Measurements from ENCODE around the gene ZBTB3. TPM values are rescaled to one million over a fixed set of nuclear protein-coding genes. Genes with fewer than 3 reads are reported as not detected.
A peak's percentile ranks its signal among the peaks of the same experiment; 100 is the strongest.

Gene ZBTB3
- total RNA-seq, 1 experiment from 2014 or later = 12.0 TPM

GRCh38 chr11:62787005-62787759 is 33.2 kb upstream of the ZBTB3 start, which contains the start of gene TMEM179B:
Gene TMEM179B (plus strand): TSS chr11:62787402. CDS start chr11:62787432, 30 bp downstream.
- peak; percentile 100 for DNase-seq (ENCODE audit: low spot score)
- ChIA-PET CTCF (interaction anchor here (0.5 to 1.5 kb wide), 10 partner anchors 16 to 213 kb away, joined by 3 to 9 read pairs (median 4); partner anchors contain the start of genes EEF1G, POLR2G, STX5 and TAF6L), POLR2A (ENCODE audit: low non-redundant PET) (interaction anchor here (0.6 to 1.2 kb wide), 3 partner anchors 45 to 893 kb away, joined by 3 to 10 read pairs (median 3); partner anchors contain the start of gene STX5)
- intact Hi-C loops (cut with micrococcal nuclease; ENCODE audit: unreplicated experiment) = loop anchor here (1.0 to 5.0 kb wide), 3 partner anchors 55 to 95 kb away; partner anchors contain the start of gene SLC3A2
- Histone ChIP-seq H3K27me3 (replicated peaks; ENCODE audit: insufficient read depth, low read depth, low read length, poor library complexity) (no peaks in the 10 kb centered on the region), H3K4me1 (ENCODE audit: insufficient read depth, low read length, poor library complexity, severe bottlenecking) (peaks cover 25% of the 10 kb centered on the region), H3K9me3 (ENCODE audit: low read depth, low read length, poor library complexity, severe bottlenecking) (no peaks in the 10 kb centered on the region), H3K27ac (ENCODE audit: low read depth, low read length, poor library complexity, severe bottlenecking) (peak within 1 kb of the TSS; percentile 92), H3K4me3 (ENCODE audit: low read depth, low read length, poor library complexity, severe bottlenecking) (peak within 1 kb of the TSS; percentile 74), H3K36me3 (ENCODE audit: insufficient read depth, low read length, poor library complexity, severe bottlenecking) (peaks cover 48% of the 10 kb centered on the region)
- TF ChIP-seq EZH2 (IDR thresholded peaks at IDR 0.05; ENCODE audit: borderline replicate concordance, low read depth, low read length, poor library complexity, severe bottlenecking) (no peak), CTCF (conservative IDR thresholded peaks at IDR 0.05; ENCODE audit: low read depth, low read length) (peak; percentile 64)
- BruUV-seq (replicated peaks) = no TSS peak

- Histone ChIP-seq H3K27me3 (replicated peaks; ENCODE audit: insufficient read depth, low read depth, low read length, poor library complexity) (no peaks in the 10 kb centered on the region), H3K4me3 (ENCODE audit: low read depth, low read length, poor library complexity, severe bottlenecking) (peak overlapping the region; percentile 74), H3K27ac (ENCODE audit: low read depth, low read length, poor library complexity, severe bottlenecking) (peak overlapping the region; percentile 92), H3K36me3 (ENCODE audit: insufficient read depth, low read length, poor library complexity, severe bottlenecking) (peaks cover 53% of the 10 kb centered on the region), H3K9me3 (ENCODE audit: low read depth, low read length, poor library complexity, severe bottlenecking) (no peaks in the 10 kb centered on the region), H3K4me1 (ENCODE audit: insufficient read depth, low read length, poor library complexity, severe bottlenecking) (peaks cover 22% of the 10 kb centered on the region)
- BruUV-seq (replicated peaks) = no TSS peak
- peak; percentile 91 for DNase-seq (ENCODE audit: low spot score)
- TF ChIP-seq CTCF (conservative IDR thresholded peaks at IDR 0.05; ENCODE audit: low read depth, low read length) (peak; percentile 98), EZH2 (IDR thresholded peaks at IDR 0.05; ENCODE audit: borderline replicate concordance, low read depth, low read length, poor library complexity, severe bottlenecking) (no peak)
- intact Hi-C loops (cut with micrococcal nuclease; ENCODE audit: unreplicated experiment) = loop anchor here (1.0 to 5.0 kb wide), 3 partner anchors 56 to 96 kb away; partner anchors contain the start of gene SLC3A2
- POLR2A ChIA-PET (ENCODE audit: low non-redundant PET) = interaction anchor here (0.6 to 1.2 kb wide), 5 partner anchors 46 to 442 kb away, joined by 3 to 10 read pairs (median 4); partner anchors contain the start of gene STX5
- CTCF ChIA-PET = interaction anchor here (0.5 to 1.5 kb wide), 12 partner anchors 14 to 426 kb away, joined by 3 to 9 read pairs (median 4); partner anchors contain the start of genes EEF1G, POLR2G, STX5 and TAF6L
These were observed 32.5 kb upstream of the ZBTB3 start for GRCh38 chr11:62786318-62787004.

GRCh38 chr11:62782753-62783152 is 28.8 kb upstream of the ZBTB3 start:
- TF ChIP-seq CTCF (conservative IDR thresholded peaks at IDR 0.05; ENCODE audit: low read depth, low read length) (no peak), EZH2 (IDR thresholded peaks at IDR 0.05; ENCODE audit: borderline replicate concordance, low read depth, low read length, poor library complexity, severe bottlenecking) (no peak)
- H3K36me3 ChIP-seq (ENCODE audit: insufficient read depth, low read length, poor library complexity, severe bottlenecking) = peaks cover 51% of the 10 kb centered on the region
- H3K4me1 ChIP-seq (ENCODE audit: insufficient read depth, low read length, poor library complexity, severe bottlenecking) = no peaks in the 10 kb centered on the region
- intact Hi-C loops (cut with micrococcal nuclease; ENCODE audit: unreplicated experiment) = no loop called here
- no peaks in the 10 kb centered on the region for H3K9me3 ChIP-seq (ENCODE audit: low read depth, low read length, poor library complexity, severe bottlenecking)
- BruUV-seq (replicated peaks) = no TSS peak
- no peaks in the 10 kb centered on the region for H3K27me3 ChIP-seq (replicated peaks; ENCODE audit: insufficient read depth, low read depth, low read length, poor library complexity)
- H3K4me3 ChIP-seq (ENCODE audit: low read depth, low read length, poor library complexity, severe bottlenecking) = no peak overlapping the region
- no peak overlapping the region for H3K27ac ChIP-seq (ENCODE audit: low read depth, low read length, poor library complexity, severe bottlenecking)
- ChIA-PET POLR2A (ENCODE audit: low non-redundant PET) (interaction anchor here (0.7 kb wide), 1 partner anchor 99 kb away, joined by 13 read pairs; no protein-coding TSS in a partner anchor), CTCF (no interaction called here)
- DNase-seq (ENCODE audit: low spot score) = no peak

All from A673 (cell line).